ENCODE results near the gene NRBP1. TPM values are rescaled to one million over a fixed set of nuclear protein-coding genes. Genes with fewer than 3 reads are reported as not detected.

NRBP1 gene
- total RNA-seq, 6 experiments from 2014 or later, result 37.7 to 49.4 (median 41.5) TPM

DNA sequence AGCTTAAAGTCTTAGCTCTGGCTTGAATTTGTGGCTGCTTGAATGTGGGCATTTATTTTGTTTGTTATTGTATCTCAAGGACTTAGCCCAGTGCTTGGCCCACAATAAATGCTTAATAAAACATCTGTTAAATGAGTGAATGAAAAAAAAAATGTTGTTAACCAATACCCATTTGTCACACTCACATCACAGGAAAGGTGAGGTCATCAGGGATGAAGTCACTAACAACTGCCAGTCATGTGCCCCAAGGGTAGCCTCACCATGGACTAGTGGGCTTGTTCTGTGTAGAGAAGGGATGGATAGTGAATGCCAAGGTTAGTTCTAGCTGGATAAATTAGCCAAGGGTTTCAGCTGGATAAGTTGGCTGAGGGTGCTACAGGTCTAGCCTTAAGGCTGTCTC is 3.0 kb downstream of the NRBP1 start:
- ATAC-seq (no peak), DNase-seq (no peak)
- H3K36me3 ChIP-seq, result peaks cover 8 to 34% (median 22%) of the 10 kb centered on the region in 4 donors
- TF ChIP-seq, protein P1, sequence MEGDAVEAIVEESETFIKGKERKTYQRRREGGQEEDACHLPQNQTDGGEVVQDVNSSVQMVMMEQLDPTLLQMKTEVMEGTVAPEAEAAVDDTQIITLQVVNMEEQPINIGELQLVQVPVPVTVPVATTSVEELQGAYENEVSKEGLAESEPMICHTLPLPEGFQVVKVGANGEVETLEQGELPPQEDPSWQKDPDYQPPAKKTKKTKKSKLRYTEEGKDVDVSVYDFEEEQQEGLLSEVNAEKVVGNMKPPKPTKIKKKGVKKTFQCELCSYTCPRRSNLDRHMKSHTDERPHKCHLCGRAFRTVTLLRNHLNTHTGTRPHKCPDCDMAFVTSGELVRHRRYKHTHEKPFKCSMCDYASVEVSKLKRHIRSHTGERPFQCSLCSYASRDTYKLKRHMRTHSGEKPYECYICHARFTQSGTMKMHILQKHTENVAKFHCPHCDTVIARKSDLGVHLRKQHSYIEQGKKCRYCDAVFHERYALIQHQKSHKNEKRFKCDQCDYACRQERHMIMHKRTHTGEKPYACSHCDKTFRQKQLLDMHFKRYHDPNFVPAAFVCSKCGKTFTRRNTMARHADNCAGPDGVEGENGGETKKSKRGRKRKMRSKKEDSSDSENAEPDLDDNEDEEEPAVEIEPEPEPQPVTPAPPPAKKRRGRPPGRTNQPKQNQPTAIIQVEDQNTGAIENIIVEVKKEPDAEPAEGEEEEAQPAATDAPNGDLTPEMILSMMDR (IDR thresholded peaks at IDR 0.05), result no peak
- no peak for TF ChIP-seq POLR2A (IDR thresholded peaks at IDR 0.05)
- H3K4me3 ChIP-seq, result no peak overlapping the region
- peaks cover 0 to 14% (median 10%) of the 10 kb centered on the region in 4 donors for H3K4me1 ChIP-seq
- intact Hi-C loops (cut with DNase I), result no loop called here
- no peak overlapping the region for H3K27ac ChIP-seq
- no peaks in the 10 kb centered on the region for H3K27me3 ChIP-seq
- no peaks in the 10 kb centered on the region for H3K9me3 ChIP-seq

- no peak overlapping the region for H3K4me3 ChIP-seq
- no peak for ATAC-seq
- H3K9me3 ChIP-seq, result no peaks in the 10 kb centered on the region
- no peak for TF ChIP-seq POLR2A (IDR thresholded peaks at IDR 0.05)
- TF ChIP-seq, protein P1 (IDR thresholded peaks at IDR 0.05), result no peak
- intact Hi-C loops (cut with DNase I), result no loop called here
- peaks cover 13 to 77% (median 44%) of the 10 kb centered on the region in 4 donors for H3K36me3 ChIP-seq
- DNase-seq, result no peak
- H3K27ac ChIP-seq, result no peak overlapping the region
- WGBS (ENCODE audit: insufficient coverage, low coverage, low lambda C conversion rate, missing lambda C conversion rate), result 86% methylated on average over 4 of the region's 6 CpGs
- H3K4me1 ChIP-seq, result peaks cover 0 to under 1% (median under 1%) of the 10 kb centered on the region in 4 donors
- no peaks in the 10 kb centered on the region for H3K27me3 ChIP-seq
Observed at GRCh38 chr2:27435628-27436027, 7.2 kb downstream of the NRBP1 start.

DNA sequence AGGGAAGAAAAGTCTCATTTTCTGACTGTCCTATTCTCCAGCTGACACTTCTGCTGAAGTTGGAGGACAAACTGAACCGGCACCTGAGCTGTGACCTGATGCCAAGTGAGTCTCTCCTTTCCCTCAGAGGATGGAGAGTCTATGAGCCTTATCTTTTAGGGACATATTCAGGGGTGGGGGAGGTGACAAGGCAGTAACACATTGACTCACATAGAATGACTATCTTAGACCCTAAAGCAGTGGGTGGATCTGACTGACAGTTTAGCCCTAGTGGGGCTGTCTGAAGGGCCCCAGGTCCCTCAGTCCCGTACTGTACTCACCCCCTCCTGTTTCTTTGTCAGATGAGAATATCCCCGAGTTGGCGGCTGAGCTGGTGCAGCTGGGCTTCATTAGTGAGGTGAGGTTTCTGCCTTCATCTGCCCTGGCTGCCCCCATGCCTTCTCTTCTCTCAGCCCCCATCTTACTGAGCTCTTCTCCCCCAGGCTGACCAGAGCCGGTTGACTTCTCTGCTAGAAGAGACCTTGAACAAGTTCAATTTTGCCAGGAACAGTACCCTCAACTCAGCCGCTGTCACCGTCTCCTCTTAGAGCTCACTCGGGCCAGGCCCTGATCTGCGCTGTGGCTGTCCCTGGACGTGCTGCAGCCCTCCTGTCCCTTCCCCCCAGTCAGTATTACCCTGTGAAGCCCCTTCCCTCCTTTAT is 12.9 kb downstream of the NRBP1 start:
- ATAC-seq (no peak), DNase-seq (no peak)
- no peak overlapping the region for H3K27ac ChIP-seq
- no peaks in the 10 kb centered on the region for H3K27me3 ChIP-seq
- no peak overlapping the region for H3K4me3 ChIP-seq
- WGBS (ENCODE audit: insufficient coverage, low coverage, low lambda C conversion rate, missing lambda C conversion rate), result 88% methylated on average over 5 of the region's 10 CpGs
- no peaks in the 10 kb centered on the region for H3K9me3 ChIP-seq
- H3K4me1 ChIP-seq, result no peaks in the 10 kb centered on the region
- intact Hi-C loops (cut with DNase I), result no loop called here
- no peak for TF ChIP-seq POLR2A (IDR thresholded peaks at IDR 0.05)
- TF ChIP-seq, protein P1 (IDR thresholded peaks at IDR 0.05), result no peak
- peaks cover 5 to 57% (median 31%) of the 10 kb centered on the region in 4 donors for H3K36me3 ChIP-seq

DNA sequence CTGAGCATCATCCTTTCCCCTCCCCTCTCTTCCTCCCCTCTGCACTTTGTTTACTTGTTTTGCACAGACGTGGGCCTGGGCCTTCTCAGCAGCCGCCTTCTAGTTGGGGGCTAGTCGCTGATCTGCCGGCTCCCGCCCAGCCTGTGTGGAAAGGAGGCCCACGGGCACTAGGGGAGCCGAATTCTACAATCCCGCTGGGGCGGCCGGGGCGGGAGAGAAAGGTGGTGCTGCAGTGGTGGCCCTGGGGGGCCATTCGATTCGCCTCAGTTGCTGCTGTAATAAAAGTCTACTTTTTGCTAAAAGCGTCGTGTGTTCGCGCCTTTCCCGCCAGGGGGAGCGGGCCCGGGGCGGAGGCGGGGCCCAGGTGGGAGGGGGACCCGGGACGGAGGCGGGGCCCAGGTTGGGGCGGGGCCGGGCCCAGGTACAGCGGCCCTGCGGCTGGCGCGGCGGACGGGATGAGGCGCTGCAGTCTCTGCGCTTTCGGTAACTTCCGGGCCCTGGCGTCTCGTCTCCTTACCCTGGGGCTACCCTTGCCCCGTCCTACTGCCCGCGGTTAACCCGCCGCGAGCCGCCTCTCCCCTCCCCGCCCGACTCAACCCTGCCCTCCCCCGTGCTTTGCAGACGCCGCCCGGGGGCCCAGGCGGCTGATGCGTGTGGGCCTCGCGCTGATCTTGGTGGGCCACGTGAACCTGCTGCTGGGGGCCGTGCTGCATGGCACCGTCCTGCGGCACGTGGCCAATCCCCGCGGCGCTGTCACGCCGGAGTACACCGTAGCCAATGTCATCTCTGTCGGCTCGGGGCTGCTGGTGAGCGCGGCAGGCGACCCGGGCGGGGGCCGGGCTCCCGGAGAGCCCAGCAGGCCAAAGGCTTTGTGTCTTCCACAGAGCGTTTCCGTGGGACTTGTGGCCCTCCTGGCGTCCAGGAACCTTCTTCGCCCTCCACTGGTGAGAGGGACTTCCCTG is 13.8 kb downstream of the NRBP1 start, which contains the start of gene KRTCAP3:
Gene KRTCAP3 (plus strand): TSS at position 424 of the 962 bp plus-strand sequence. CDS start 32 bp downstream, at position 456.
- H3K27me3 ChIP-seq, result no peaks in the 10 kb centered on the region
- whole genome bisulfite sequencing (ENCODE audit: insufficient coverage, low coverage, low lambda C conversion rate, missing lambda C conversion rate), result 44% methylated on average over 11 of the region's 80 CpGs
- DNase-seq, result peak; percentile 60 to 76 (median 66)
- H3K4me1 ChIP-seq, result no peaks in the 10 kb centered on the region
- H3K9me3 ChIP-seq, result no peaks in the 10 kb centered on the region
- TF ChIP-seq, protein P1 (IDR thresholded peaks at IDR 0.05), result peak in 3 of 4 donors; percentile 20 to 46 (median 38)
- TF ChIP-seq POLR2A (IDR thresholded peaks at IDR 0.05), result peak; percentile 16
- no peak within 1 kb of the TSS for H3K27ac ChIP-seq
- ATAC-seq, result peak; percentile 87 to 98 (median 96)
- peak within 1 kb of the TSS; percentile 9 to 49 (median 38) for H3K4me3 ChIP-seq
- peaks cover 0 to 48% (median 24%) of the 10 kb centered on the region in 4 donors for H3K36me3 ChIP-seq
- intact Hi-C loops (cut with DNase I), result no loop called here
